HG02763 (cell line): ENCODE measurements around the gene VSTM5.
"Not testable (repeated sequence)": the region's sequence is repeated elsewhere in the genome, so short reads cannot be mapped to it uniquely, and the experiment has no call there.

ENCODE experiments used
- ATAC-seq: cut with Tn5 transposase; IDR thresholded peaks from one replicate; pipeline ENCODE4 v1.9.1; 2021; ENCODE audit warnings: mild to moderate bottlenecking, moderate library complexity; ENCODE audit not compliant: unreplicated experiment

Gene VSTM5

DNA sequence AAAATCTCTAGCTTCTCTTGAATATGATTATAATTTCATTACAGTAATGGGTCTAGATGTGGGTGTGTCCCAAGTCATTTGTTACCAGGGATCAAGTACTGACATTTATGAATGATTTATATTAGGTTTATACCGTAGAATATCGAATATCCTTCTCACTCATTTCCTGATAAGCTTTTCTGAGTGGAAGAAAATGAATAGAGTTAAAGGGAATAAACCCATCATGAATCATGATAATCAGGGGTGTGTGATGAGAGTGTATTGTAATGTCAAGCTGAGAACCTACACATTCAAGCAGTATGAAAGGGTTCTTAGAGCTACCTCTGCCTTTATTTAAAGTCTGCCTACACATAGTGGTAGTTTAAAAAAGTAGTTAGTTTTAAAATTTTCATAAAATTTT lies 49.1 kb downstream of the VSTM5 start:
- ATAC-seq = no peak

DNA sequence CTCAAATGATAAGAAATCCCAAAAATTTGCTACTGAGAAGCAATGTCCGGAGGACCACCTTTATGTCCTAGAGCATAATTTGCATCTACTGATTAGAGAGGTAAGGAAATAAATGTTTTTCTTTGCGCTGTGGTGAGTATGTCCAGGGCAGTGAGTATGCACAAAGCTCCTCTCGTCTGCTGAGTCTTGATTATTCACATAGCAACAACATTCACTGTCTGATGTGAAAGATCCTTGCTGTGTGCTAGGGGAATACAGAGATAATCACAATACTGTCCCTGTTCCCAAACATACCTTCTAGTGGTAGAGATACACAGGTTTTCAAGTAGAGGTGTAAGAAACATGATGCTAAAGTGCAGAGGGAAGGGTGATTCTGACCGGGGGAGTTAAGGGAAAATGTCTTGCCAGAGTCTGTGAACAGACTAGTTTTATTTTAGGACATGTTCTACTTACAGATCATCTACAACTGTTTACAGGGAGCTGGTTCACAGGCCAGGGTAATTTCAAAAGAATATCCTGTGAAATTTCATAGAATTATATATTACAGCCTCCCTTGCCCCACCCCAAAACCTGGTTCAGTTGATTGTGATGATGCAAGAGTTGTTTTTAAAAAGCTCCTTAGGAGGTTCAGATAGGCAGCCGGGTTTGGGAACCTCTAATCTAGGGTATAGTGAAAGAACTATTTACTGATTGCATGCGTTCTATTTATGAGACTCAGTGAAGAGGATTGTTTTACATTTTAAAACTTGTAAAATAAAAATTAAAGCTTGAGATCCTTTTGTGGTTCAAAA lies 53.8 kb downstream of the VSTM5 start:
- no peak for ATAC-seq

DNA sequence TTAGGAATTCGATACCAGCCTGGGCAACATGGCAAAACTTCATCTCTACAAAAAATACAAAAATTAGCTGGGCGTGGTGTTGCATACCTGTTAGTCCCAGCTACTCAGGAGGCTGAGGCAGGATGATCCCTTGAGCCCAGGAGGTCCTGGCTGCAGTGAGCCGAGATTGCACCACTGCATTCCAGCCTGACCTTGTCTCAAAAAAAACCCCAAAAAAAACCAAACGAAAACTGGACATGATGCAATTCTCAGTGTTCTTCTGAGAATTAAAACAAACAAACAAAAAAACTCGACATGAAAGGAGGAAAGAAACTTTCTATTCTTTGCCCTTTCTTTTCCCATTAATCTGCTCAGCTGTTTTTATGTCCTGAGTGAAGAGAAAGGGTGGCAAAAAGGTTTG lies 58.9 kb downstream of the VSTM5 start:
- no peak for ATAC-seq

DNA sequence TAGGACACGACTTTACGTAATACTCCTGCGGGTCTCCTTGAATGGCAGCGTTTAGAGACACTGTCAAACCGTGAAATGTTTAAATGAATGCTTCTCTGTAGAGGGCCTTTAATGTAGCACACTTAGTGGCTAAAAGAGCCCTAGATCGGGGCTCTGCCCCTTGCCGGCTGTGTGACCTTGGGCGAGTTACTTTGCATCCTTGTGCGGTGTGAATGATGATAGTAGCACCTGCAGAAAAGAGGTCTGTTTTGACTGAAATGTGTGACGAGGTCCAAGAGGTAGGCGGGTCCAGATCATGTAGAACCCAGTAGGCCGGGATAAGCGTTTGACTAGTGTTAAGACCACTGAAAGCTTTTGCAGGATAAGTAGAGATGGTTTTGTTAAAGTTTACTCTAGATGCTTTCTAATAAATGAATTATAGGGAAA lies 65.5 kb downstream of the VSTM5 start:
- ATAC-seq = peak; percentile 25

DNA sequence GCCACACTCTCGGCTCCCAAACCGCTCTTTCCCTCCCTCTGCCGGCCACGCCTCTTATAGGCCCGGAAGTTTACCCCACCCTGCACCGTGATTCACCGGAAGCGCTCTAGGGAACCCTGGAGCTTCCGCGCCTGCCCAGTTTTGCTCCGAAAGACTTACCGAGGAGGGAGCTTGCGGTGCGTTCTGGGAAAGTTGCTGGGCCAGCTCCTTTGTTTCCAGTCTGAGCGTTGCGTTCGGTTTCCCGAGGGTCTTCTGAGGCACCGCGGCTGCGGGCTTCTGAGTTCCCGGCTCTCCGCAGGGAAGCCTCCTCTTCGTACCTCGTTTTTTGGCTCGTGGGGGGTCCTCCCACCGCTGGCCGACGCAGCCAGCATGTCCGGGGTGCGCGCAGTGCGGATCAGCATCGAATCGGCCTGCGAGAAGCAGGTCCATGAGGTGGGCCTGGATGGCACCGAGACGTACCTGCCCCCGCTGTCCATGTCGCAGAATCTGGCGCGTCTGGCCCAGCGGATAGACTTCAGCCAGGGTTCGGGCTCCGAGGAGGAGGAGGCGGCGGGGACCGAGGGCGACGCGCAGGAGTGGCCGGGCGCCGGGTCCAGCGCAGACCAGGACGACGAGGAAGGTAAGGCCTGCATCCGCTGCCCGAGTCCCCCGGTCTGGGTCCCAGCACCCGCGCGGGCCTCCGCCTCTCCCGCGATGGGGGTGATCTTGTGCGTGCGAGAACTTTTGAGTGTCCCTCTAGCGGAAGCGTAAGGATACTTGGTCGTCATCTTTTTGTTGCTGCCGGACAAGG lies 66.1 kb downstream of the VSTM5 start, which contains the start of gene MED17:
TSS of gene MED17 (plus strand) at position 138 of the 790 bp plus-strand sequence. CDS start at position 370, 232 bp downstream.
- ATAC-seq = peak; percentile 97

DNA sequence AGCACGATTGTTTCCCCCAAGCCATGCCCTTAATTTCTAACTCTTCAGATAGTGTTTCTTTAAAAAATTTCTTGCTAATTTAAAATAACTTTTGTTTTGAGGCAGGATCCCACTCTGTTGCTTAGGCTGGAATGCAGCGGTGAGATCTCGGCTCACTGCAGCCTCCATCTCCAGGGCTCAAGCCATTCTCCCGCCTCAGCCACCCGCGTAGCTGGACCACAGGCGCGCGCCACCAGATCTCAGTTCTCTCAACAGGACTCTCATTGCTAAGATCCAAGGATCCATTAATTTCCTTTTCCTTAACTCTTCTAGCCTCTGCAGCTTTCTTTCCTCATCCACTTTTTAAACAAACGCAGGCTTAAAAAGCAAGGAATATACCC lies 66.7 kb downstream of the VSTM5 start:
- ATAC-seq = peak; percentile 42

DNA sequence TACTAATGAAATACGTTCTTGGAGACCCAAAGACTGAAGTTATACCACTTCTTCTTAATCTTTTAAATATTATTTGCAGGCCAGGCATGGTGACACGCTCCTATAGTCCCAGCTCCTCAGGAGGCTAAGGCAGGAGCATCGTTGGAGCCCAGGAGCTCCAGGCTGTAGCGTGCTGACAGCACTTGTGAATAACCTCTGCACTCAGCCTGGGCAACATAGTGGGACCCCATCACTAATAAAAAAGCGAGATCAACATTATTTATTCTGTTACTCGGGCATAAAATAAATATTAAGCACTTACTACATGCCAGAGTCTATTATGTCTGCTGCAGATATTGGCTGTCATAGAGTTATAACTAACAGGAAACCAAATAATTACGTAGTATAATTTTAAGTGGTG lies 67.1 kb downstream of the VSTM5 start:
- no peak for ATAC-seq

DNA sequence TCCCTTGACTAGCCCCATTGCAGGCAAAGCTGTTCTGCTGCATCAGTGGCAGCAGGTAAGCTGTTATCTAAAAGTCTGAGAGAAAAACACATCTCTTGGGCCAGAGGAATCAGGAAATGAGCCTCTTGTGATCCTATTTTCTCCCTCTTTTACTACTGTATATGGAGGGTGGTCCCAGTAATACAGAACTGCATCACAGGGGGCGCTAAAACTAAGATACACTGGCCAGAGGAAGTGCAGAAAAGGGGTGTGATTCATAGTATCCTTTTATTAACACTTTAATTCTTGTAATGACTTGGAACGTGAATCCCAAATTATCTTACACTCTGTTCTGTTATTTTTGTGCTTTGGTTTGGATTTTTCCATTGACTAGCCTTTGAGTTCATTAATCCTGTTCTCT lies 75.1 kb downstream of the VSTM5 start:
- ATAC-seq = no peak

DNA sequence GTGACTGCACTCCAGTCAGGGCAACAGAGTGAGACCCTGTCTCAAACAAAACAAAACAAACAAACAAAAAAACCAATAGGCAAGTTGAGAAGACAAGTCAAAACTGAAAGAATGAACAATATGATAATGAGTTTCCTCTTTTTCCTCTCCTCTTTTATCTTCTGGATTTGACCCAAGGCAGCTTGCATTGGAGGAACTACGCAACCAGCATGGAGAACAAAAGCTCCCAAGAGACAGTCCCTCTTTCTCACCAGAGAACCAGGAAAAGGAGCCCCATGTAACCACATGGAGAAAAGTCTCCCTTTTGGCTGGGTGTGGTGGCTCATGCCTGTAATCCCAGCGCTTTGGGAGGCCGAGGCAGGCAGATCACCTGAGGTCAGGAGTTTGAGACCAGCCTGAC lies 75.9 kb downstream of the VSTM5 start:
- ATAC-seq = not testable (repeated sequence)

DNA sequence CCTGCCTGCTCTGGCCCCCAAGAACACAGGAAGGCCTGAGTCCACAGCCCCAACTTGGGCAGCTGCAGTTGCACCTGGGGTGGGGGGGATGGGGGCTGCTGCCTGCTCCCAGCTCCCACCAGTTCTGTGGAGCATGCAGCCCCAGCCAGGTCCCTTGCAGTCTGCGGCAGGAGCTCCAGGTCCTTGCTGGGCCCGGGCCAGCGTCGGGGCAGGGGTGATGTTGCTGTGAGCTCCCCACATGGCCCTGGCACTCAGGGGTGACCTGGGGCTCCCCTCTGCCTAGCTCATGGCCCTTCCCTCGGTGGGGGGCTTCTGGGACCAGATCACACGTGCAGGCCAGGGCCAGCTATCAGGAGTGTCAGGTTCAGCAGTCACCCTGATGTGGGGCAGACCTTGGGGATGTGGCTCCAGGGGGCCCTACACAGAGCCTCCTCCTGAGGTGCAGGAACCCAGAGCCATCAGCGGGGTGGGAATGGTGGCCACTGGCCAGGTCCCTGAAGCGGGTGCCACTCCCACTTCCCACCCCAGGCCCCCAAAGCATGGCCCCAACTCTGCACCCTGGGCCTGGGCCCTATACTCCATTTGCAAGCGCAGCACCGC lies 76.7 kb downstream of the VSTM5 start:
- no peak for ATAC-seq

DNA sequence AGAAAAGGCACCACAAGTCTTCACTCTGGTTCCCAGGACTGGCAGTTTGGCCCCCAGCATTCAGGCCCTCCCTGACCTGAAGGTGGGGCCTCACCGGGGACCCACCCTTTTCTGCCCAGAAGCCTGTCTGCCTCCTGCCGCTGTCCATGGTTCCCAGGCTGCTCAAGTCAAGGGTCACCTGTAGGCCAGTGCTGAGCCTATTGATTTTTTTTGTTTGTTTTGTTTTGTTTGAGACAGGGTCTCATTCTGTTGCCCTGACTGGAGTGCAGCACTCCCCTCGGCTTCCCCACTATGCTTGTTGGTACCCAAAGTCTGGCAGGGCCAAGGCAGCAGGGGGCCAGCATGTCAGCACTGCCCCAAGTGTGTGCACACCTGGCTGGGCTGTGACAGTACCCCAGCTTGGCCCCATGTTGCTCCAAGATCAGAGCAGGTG lies 77.4 kb downstream of the VSTM5 start:
- no peak for ATAC-seq

DNA sequence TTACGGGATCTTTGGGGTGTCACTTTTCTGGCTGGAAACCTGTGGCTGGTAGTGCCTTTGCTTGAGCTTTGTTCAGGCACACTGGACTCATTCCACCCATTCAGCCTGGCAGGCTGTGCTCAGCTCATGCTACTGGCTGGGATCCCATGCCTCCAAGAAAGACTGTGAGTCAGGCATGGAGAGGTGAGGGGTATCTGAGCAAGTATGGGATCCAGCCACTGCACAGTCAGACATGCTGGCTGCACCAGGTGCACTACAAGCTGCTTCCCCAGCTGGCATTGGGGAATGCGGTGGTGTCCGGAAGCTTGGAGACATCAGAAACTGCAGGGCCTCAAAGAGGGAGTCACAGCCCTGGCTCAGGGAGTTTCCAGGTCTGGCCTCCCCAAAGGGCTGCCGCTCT lies 78.3 kb downstream of the VSTM5 start:
- ATAC-seq = no peak

DNA sequence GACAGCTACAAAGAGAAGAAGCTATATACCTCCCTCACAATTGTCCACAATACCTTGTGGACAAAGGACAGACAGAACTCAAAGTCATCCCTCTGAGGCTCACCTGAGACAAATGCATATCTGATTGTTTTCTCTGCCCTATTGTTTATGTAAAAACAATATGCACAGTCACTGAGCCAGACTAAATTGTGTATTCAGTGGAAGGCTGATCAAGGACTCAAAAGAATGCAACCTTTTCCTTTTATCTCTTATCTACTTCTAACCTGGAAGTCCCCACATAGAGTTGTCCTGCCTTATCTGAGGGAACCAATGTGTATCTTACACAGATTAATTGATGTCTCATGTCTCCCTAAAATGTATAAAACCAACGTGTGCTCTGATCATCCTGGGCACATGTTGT lies 80.3 kb downstream of the VSTM5 start:
- ATAC-seq = no peak
